Choroid plexus epithelial cell (primary cell): Measurements from ENCODE around the gene LRPAP1.

Experiments used
- DNase-seq: peaks from one replicate; pipeline ENCODE4 v3.0.0-alpha.2; 2010; ENCODE audit warnings: low read depth
- H3K4me3 ChIP-seq: 2 replicates; pipeline ENCODE4 v1.5.1; 2011; ENCODE audit warnings: low read depth, mild to moderate bottlenecking, control low read depth, low read length, moderate library complexity
- TF ChIP-seq, protein P1 (sequence below): conservative IDR thresholded peaks from 2 replicates; pipeline ENCODE4 v1.5.1; 2011; ENCODE audit warnings: low read depth, mild to moderate bottlenecking, control low read depth, inconsistent platforms, low read length, moderate library complexity

The LRPAP1 gene

DNA sequence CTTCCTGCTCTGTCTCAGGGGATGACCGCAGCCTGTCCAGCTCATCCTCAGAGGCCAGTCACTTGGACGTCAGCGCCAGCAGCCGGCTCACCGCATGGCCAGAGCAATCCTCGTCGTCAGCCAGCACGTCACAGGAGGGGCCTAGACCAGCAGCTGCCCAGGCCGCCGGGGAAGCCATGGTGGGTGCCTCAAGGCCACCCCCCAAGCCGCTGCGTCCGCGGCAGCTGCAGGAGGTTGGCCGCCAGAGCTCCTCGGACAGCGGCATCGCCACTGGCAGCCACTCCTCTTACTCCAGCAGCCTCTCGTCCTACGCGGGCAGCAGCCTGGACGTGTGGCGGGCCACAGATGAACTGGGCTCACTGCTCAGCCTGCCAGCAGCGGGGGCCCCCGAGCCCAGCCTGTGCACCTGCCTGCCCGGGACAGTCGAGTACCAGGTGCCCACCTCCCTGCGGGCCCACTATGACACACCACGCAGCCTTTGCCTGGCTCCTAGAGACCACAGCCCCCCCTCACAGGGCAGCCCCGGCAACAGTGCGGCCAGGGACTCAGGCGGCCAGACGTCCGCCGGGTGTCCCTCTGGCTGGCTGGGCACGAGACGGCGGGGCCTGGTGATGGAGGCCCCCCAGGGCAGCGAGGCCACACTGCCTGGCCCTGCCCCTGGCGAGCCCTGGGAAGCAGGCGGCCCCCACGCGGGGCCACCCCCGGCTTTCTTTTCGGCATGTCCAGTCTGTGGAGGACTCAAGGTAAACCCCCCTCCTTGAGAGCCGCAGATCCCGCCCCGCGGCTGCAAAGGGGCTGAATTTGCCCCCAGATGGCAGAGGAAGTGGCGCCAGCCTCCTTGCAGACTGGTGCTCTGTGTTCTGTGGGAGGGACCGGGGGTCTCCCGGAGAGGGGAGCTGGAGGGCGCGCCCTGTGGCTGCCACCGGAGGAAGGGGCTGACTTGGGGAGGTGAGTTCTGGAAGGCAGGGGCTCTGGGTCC lies 39.2 kb downstream of the LRPAP1 start:
- DNase-seq, result no peak
- TF ChIP-seq, protein P1, sequence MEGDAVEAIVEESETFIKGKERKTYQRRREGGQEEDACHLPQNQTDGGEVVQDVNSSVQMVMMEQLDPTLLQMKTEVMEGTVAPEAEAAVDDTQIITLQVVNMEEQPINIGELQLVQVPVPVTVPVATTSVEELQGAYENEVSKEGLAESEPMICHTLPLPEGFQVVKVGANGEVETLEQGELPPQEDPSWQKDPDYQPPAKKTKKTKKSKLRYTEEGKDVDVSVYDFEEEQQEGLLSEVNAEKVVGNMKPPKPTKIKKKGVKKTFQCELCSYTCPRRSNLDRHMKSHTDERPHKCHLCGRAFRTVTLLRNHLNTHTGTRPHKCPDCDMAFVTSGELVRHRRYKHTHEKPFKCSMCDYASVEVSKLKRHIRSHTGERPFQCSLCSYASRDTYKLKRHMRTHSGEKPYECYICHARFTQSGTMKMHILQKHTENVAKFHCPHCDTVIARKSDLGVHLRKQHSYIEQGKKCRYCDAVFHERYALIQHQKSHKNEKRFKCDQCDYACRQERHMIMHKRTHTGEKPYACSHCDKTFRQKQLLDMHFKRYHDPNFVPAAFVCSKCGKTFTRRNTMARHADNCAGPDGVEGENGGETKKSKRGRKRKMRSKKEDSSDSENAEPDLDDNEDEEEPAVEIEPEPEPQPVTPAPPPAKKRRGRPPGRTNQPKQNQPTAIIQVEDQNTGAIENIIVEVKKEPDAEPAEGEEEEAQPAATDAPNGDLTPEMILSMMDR, result no peak
- no peak overlapping the region for H3K4me3 ChIP-seq

DNA sequence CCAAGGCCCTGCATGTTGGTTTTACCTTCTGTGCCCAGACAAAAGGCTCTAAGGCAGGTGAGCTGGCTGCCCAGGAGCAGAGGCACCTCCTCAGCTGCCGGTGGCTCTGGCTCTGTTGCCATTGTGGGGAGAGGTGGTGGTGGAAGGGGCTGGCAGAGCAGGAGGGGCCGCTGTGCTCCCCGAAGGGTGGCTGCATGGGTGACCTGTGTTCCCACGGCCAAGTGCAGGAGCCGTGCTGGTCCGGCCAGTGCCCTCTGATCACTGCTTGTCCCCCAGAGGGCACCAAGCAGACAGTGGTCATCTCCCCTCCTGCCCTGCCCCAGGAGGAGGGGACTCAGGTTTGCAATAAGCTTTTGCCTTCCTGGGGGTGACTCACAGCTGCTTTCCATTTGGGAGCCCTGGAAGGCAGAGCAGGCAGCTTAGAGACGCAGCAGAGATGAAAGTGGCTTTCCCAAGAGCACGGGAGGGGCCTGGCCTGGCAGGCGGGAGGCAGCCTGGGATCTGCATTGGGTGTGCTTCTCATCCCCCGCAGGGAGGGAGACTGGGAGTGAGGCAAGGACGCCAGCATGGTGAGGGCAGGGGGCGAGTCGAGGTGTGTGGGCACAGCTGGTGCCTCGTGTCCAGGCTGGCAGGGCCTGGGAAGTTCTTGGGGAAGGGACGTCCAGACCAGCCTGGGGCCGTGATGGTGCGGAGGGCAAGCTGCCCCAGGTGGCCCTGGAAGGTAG lies 40.4 kb downstream of the LRPAP1 start:
- no peak for DNase-seq
- H3K4me3 ChIP-seq, result no peak overlapping the region
- TF ChIP-seq, protein P1, result no peak

DNA sequence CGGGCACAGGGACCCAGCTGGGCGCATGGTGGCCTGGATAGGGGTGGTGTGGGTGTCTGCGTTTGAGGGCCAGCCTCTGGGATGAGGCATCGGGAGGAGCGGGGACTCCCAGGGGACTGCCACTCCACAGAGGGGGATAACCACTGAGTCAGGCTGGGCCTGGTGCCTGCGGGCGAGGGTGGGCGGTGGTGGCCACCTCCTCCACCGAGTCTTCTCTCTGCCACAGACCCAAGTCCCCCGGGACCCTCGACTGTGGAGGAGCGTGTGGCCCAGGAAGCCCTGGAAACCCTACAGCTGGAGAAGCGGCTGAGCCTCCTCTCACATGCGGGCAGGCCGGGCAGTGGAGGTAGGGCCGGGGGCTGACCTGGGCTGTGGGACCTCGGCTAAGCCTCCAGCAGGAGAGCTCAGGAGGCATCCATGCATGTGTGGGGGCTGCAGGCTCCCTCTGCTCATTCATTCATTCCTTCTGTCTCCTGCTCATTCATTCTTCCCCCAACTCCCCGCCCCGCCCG lies 42.7 kb downstream of the LRPAP1 start:
- TF ChIP-seq, protein P1, result no peak
- no peak for DNase-seq
- no peak overlapping the region for H3K4me3 ChIP-seq

DNA sequence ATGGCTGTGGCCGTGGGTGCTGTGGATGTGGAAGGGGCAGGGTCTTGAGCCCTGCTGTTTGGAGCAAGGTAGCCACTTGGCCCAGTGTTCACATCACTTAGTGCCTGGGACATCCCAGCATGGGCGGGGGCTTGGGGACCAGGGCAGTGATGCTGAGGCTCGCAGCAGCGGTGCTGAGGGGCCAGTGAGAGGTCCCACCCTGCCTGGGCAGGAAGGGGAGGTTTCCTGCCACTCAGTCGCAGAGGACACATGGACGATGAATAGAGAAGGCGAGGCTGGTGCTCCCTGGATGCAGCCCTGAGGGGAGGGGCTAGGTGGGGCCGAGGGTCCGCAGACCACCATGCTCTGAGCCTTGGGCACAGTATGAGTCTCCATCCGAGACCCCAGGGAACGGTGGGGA lies 43.4 kb downstream of the LRPAP1 start:
- TF ChIP-seq, protein P1, result no peak
- no peak for DNase-seq
- no peak overlapping the region for H3K4me3 ChIP-seq

DNA sequence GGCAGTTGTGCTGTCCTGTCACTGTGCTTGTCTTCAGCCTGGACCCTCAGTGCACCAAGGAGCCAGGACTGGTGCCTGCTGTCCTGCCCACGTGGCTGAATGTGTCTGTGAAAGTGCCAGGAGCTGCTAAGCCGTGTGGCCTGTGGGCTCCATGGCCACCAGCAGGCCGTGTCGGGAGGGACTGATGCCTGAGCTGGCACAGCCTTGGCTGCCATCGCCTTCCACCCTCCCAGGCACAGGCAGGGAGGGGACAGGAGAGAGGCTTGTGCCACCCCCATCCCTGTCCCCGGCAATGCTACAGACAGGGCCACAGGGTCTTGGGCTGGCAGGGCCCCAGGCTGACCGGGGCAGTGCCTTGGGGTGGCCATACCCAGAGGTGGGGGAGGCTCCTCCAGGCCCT lies 44.4 kb downstream of the LRPAP1 start:
- DNase-seq, result no peak
- no peak overlapping the region for H3K4me3 ChIP-seq
- TF ChIP-seq, protein P1, result no peak

DNA sequence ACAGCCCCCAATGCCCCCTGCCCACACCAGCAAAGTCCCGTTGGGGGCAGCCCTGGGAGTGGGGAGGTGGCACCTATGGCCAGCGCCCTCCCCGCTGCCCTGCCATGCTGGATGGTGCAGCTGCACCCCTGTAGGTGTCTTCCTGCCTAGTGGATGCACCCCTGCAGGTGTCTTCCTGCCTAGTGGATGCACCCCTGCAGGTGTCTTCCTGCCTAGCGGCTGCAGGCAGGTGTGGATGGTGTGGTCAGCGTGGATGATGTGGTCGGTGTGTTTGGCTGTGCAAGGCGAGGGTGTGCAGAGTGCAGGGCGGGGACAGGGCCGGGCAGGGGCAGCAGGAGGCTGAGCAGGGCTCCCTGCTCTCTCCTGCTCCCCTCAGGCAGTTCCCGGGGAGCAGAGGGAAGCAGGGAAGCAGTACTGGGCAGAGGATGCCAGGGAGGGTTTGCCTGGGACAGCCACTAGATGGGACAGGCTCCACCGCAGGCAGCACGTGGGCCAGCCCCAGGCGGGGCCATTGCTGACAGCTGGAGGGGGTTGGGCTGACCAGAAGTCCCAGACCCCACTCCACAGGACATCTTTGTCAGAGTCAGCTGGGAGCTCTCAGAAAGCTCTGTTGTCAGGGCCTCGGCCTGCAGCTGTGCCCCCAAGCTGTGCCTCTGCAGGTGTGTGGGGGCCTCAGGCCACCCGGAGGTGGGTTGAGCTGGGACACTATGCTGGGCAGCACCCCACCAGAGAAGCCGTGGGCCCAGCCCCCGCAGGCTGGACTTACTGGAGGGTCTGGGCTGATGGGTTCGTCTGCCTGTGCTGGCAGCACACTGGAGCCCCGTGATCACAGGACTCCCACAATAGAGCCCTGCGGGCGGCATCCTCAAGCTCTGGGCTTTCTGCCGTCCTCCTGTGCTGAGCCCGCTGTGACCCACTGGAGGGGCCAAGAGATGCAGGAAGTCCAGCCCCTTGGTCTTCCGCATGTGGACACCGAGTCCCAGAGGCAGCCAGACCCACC lies 45.4 kb downstream of the LRPAP1 start:
- DNase-seq, result no peak
- H3K4me3 ChIP-seq, result no peak overlapping the region
- TF ChIP-seq, protein P1, result no peak
